Left renal pelvis (tissue), 4 donors: ENCODE results near the gene MEG3. TPM values are rescaled to one million over a fixed set of nuclear protein-coding genes. Genes with fewer than 3 reads are reported as not detected.

ENCODE experiments used
- DNase-seq, 4 donors: peaks; one replicate each; pipeline ENCODE4 v3.0.0-alpha.2; 2013; ENCODE audit warnings: low read depth in 4 of 4, low spot score in 3 of 4
- polyA plus RNA-seq, 4 donors: library from polyadenylated mRNA; unstranded; fragments of 120-200 nt; gene quantifications; one replicate each; pipeline ENCODE4 v1.2.1, GENCODE V29; 2013; ENCODE audit not compliant: insufficient read length in 4 of 4

The MEG3 gene
- polyA plus RNA-seq, 4 donors = 90.4 to 218 (median 152) TPM

DNA sequence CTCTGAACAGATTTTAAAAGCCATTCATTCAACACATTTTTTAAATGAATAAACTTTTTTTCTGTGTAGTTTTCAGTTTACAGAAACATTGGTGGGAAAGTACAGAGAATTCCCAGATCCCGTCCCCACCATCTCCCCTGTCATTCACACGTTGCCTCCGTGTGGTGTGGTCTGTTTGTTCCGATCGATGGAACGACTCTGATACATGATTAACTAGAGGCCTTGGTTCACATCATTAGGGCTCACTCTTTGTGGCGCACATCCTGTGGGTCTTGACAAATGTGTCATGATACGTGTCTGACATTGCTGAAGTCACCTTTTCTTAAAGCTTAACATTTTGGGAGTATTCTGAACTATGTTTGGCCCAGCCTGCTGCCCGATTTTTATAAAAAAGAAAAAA, 18.5 kb downstream of the MEG3 start:
- DNase-seq = no peak

DNA sequence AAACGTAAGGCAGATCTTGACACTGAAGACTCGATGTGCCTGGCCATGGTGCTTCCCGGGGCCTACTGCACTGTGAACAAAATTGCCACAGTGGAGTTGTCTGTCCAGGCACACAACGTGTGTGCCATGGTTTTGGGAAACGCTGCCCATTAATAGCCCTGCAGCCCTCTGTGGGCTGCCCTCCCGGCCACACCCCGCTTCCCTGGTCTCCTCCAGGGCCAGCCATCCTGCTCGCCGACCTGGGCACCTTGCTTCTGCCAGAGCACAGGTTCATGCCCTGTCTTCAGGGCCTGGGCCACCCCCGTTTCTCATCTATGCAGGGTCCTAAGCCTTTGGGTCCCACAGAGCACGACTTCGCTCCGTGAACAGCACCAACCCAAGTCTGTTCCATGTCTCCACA, 18.9 kb downstream of the MEG3 start:
- DNase-seq = no peak

DNA sequence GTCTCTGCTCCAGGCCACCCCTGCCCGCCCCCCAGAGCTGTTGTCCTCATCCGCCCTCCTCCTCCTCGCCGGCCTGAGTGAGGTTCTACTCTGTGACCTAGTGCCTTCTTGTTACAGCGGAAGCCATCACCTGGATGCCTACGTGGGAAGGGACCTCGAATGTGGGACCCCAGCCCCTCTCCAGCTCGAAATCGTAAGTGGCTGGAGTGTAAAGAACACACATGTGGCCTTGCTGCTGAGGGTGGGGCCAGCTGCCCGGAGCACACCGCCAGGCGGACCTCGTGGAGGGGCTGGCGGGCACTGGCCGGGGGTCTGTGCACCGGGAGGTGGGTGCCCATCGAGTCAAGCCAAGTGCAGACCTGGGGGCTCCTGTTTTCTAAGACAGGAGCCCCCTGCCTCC, 19.4 kb downstream of the MEG3 start:
- no peak for DNase-seq

DNA sequence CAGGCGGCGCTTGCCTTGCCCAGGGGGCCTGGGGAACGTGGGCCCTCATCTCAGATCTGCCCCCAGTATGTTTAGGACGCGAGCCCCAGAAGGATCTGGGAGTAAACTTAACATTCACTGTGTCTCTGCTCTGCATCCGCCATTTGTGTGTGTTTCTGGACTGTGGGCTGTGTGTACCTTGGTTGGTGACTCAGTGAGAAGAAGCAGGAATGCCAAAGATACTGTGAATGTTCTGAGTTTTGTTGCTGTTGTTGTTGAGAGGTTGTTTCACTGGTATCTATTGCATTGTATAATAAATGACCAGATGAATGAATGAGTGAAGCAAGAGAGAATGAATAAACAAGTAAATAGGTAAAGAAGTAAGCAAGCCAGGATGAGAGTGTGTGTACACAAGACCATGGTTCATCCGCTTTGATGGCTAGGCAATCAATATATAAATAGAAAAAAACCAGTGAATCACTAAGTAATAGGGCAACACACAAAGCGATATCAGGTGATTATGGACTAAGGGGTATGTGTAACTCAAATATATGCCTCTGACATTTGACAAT, 20.5 kb downstream of the MEG3 start:
- DNase-seq = no peak

DNA sequence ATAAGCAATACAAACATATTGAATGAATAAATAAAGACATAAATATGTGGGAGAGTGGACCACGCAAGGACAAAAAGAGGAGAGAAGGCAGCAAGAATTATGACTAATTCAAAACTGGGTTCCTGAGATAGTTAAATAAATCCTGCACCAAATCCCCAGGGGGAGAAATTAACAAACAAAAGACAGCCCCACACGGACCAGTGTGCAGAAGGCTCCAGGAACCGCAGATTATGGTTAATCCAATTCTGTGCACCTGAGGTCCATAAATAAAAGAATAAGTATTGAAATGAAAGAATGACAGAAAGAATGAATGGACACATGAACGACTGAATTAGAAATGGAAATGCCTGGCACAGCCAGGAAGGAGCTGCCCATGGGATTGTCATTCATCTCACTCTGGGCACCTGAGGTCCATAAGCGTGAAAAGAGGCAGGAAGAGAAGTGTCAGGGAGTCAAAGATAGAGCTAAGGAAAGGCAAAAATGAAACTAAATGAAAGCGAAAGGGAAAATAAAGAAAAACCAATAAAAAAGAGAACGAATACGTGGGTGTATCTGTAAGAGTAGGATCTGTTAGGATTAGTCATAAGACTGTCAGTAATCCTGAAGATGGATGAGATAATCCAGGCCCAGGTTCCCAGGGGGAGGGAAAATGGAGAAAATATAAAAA, 23.3 kb downstream of the MEG3 start:
- DNase-seq = no peak

DNA sequence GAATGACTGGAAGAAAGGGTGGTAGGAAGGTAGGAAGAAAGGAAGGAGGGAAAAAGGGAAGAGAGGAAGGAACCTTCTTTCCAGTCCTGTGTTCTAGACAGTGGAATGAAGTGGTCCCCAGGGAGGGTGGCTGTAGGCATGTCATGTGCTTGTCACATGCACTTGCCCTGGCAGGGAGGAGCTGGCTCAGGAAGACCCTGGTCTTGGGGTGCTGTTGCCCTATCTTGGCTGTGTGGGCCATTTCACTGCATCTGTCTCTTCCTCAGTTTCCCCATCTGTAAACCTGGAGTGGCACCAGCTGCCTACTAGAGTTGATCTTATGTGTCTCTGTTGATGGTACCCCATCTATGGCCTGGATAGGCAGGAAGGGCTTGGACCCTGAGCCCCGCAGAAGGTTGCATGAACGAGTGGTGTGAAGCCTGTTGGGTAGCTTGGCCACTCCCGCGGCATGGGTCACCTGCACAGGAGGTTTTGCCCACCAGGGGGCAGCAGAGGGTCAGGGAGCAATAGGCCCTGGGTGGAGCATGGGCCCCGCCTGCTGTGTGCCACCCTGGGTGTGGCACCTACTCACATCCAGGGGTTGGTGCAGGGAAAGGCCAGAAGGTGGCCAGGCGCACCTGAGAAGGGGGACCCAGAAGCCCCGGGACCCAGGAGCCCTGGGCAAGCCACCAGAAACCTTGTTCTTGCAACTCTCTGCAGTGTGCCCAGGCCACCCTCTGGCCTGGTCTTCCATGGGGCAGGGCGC, 25.1 kb downstream of the MEG3 start:
- DNase-seq = no peak

DNA sequence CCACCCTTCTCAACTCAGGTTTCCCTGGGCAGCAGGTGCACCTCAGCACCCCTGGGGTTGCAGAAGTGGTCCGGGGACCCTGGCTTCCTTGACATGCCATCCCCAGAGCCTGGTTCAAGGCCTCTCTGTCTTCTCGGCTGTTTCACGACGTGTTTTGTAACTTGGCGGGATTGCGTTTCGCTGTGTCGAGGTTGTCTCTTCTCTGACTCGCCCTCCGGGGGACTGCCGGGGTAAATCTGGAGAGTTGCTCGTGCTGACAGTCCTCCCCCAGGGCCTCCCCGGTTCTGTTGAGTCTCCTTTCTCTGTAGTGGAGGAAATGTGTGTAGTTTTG, 25.6 kb downstream of the MEG3 start:
- no peak for DNase-seq

DNA sequence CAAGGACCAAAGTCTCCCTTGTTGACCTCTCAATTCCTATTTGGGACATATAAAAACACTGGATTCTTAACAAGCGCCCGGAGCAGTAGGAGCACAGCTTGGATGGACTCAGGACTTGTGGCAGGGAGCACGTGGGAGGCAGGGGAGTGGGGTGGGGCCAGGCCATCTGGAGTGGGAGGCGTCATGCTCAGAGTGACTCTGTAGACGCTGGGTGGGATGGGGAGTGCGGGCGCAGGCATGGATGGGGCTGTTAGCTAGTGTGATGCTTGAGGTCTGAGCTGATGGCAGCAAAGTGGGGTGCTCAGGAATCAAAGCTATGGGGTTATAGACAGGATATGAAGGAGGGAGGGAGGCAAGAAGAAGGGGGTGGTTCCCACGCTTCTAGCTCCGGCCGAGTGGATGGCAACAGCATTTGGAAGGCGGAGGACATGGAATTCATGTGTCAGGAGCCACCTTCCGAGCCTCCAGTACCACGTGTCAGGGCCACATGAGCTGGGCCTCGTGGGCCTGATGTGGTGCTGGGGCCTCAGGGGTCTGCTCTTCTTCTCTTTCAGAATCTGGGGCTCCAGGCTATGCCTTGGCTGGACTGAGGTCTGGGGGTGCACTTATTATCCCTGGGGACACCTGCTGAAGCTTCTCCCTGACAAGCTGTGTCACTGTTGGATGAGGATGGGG, 26.2 kb downstream of the MEG3 start:
- DNase-seq = no peak

DNA sequence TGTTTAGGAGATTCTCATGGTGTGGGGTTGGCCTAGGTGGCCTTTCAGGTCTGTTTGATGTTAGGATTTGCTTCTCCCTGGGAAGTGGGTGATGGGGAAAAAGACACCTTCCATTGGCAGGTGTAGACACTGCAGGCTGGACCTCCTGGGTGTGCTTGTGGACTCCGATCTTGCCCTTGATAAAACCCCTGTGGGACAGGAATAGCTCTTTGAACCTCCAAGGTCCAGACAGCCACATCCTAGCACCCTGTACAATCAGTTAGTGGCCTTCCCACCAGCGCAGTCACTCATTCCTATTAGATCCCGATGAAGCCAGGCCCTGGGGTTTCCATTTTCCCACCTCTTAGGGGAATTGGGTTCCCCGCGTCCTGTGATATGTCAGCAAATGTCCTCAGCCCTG, 28.5 kb downstream of the MEG3 start:
- DNase-seq = no peak

DNA sequence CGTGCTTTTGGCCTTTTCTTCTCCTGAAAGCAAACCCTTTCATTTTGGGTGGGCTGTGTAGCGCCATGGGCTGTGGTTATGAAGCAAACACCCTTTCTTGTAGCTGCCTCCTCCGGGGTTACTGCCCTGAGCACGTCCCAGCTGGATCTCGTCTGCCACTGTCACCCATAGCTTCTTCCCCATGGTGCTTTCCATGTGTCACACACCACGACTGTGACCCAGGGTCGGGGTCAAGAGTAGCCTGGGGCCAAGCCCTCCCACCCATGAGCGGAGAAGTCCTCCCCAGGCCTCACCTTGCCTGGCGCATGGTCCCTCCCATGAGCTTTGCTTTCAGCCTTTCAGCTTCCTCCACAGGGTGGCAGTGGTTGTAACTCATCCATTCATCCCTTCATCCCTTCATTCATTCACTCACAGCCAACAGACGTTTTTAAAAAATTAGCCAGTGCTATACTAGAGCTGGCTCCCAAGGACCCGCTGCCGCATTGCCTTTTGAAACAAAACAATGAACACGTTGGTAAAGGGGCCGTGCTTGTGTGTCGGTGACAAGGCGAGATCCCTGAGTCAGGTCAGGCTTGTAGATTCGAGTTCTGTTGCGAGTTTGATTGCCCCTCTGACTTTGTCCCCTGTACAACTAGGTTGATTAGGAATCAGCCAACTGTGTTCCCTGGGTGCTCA, 29.5 kb downstream of the MEG3 start:
- DNase-seq = no peak

DNA sequence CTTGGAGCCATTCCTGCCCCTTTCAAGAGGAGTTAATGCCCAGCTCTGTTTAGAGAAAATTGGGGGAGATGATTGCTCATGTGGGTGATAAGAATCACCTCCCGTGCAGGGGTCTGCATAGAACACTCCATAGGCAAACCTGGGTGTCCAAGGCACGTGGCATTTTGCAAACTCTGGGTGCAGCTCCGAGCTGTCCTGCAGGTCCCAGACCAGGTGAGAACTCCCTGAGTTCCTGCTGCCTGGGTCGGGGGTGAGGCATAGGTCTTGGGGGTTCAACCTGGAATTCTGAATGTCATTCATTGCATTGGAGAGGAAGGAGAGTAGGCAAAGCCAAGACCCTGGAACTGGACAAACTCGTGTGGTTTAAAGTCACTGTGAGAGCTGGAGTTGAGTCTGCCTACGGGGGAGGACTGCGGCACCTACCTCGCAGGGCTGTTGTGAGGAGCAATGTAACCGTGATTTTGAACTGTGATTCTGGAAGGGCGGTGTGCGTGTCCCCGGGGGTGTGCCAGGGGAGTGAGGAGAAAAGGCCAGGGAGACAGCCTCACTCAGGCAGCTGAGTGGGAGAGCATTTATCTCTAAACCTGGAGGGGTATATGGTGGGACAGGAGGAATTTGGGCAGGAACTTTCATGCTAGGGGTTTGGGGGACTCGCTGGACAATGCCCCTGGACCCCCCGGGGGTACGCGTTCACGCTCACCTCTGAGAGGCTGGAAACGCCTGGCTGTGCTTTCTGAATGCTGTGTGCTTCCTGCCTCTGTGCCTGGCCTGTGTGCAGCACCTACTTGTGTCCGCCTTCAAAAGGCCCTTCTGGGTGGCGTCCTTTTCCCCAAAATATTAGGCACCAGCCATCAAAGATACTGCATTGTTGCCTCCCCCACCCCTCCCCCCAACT, 30.4 kb downstream of the MEG3 start:
- no peak for DNase-seq

DNA sequence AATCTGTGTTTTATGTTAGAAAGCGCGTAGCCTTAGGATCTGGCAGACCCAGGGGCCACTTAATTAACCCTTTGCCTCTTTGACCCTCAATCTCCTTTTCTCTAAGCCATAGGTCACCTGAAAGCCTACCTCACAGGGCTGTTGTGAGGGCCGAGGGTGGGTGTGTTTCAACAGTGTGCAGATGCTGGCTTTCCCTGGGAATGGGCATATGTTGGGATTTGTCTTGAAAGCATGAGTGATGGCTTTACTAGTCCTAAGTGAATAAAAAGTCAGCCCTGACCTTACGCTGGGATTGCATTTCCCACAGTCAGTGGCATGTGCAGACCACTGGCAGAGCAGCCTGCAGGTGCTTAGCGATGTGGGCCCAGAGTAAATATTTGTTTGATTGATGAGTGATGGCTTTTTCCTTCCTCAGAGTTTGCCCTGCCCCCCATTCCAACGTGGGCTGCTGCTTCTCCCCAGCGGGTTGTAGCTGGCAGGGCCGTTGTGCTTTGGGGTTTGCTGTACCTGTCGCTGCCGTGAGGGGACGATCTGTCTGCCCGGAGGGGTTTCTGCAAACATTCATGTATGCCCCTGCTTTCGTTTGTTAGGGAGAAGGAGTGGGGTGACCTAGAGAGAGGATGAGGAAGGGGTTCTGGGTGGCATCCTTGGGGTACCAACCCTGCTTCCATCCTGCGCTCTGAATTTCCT, 31.5 kb downstream of the MEG3 start:
- DNase-seq = no peak

DNA sequence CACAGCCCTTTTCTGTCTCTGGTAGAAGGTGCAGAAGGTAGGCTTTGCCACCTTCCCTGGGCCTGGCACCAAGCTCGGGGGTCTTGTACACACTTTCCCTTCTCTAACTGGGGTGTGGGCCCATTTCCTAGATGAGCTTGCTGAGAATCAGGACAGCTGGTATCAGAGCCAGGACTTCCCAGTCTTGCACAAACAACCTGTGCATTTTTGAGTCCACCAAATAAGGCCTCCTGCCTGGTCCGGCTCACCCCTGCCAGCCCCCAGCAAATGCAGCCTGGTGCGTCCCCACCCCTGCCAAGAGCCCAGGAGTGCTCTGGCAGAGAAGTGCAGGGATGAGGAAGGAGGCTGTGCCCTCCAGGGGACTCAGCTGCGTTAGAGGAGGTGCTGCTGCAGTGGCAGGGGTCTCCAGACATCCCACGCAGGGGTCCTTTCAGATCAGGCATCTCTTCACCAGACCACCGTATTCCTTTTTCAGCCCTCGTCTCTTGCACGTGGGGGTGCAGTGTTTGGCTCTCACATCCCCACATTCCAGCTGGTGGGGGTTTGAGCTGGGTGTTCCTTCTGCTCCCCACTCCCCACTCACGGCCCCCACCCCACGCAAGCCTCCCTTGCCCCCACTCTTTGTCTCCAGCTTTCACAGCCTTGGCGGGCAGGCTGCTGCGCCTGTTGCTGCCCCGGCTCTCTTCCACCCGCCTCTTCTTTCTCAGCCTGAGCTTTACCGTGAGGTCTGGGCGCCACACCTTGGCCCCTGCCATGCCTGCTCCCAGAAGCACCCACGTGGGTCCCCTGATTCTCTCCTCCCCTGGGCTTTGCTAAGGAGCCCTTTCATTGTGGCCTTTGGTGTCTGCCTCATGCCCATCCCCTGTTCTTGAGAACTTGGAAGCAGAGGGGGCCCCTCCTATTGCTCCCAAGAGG, 32.3 kb downstream of the MEG3 start:
- no peak for DNase-seq

DNA sequence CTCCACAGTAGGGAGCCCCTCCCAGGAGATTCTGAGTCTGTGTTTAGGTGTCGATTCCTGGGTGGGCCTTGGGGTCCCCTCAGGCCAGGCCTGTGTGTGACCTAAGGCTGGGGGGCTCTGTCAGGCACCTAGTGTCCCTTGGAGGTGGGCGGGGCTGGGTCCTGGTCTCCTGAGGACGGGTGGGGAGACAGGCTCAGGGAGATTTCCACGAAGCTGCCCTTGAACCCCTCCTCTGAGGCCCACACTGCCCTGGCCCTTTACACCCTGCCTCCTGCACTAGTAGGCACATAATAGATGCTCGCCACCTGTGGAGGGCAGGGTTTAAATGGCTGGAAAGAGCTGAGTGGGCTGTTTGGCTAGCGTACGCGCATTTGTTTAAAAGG, 32.9 kb downstream of the MEG3 start:
- DNase-seq = no peak

DNA sequence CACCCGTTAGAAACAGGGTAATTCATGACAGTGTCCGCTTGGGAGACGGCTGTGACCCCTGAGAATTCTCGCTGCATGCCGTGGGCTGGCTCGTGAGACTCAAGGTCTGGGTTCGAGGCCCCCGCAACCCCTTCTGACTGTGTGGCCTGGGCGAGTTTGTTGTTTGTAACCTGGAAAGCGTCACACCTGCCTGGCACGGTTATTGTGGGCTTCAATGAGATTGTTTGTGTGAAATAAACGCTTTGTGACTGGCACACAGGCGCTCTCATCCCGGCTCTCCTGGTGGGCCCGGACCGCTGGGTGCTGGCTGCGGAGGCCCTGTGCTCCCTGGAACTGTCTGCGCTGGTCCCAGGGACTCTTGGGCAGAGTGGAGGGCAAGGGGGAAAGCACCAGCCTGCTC, 33.9 kb downstream of the MEG3 start:
- no peak for DNase-seq

DNA sequence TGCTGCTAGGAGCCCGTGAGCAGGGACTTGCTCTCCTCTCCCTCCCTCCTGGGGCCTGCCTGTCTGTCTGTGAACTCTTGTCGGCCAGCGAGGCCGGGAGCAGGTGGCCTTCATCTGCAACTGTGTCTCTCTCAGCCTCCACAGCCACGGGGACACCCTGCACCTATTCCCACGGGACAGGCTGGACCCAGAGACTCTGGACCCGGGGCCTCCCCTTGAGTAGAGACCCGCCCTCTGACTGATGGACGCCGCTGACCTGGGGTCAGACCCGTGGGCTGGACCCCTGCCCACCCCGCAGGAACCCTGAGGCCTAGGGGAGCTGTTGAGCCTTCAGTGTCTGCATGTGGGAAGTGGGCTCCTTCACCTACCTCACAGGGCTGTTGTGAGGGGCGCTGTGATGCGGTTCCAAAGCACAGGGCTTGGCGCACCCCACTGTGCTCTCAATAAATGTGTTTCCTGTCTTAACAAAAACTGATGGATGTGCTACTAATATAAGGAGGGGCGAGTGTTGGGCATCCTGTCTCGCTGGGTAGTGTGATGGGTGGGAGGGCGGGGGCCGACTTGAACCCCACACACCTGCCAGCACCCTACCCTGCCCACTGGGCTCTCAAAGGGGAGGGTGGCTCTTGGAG, 34.8 kb downstream of the MEG3 start:
- DNase-seq = no peak

DNA sequence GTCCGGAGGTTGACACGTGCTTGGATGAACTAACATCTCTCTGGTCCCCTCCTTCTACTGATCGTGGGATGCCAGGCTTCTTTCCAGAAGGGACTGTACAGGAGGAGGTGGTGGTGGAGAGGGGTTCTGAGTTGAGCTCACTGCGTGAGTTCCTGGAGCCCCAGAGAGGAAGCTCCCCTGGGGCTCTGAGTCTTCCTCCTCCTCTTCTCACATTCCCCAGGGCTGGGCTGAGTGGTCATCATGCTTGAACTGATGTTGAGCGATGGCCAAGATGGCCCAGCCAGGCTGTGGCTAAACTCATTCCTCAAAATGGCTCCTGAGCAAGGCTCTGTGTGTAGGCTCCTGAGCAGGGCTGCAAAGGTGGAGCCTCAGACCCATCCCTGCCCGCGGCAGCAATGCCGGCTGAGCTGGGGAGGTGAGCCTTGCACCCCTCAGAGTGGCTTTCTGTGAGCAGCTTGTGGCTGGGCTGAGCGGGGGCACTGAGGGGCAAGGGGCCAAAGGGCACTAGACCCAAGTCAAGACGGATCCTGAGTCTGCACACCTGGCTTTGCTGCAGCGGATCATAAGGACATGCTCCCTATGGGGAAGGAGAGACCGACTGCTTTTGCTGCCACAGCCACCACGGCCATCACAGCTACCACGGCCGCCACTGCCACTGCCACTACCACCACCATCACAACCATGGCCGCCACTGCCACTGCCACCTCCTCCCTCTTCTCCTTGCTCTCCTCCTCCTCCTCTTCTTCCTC, 35.4 kb downstream of the MEG3 start:
- DNase-seq = no peak

DNA sequence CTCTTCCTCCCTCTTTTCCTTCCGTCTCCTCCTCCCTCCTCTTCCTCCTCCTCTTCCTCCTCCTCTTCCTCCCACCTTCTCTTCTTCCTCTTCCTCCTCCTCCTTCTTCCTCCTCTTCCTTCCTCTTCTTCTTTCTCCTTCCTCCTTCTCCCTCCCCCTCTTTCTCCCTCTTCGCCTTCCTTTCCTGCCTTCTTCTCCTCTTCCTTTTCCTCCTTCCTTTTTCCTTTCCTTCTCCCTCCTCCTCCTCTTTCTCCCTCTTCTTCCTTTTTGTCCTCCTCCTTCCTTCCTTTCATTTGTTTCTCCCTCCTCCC, 36.0 kb downstream of the MEG3 start:
- DNase-seq = no peak
